GM21619 (cell line): ENCODE data around the gene SDR39U1.

ENCODE experiments used
- ATAC-seq: cut with Tn5 transposase; IDR thresholded peaks from one replicate; pipeline ENCODE4 v1.9.1; 2021; ENCODE audit not compliant: unreplicated experiment

SDR39U1 gene

GRCh38 chr14:24430143-24430681 lies 12.4 kb downstream of the SDR39U1 start:
- peak; percentile 60 for ATAC-seq

GRCh38 chr14:24429395-24430142 lies 13.0 kb downstream of the SDR39U1 start, which contains the start of the genes CBLN3 and KHNYN:
Gene CBLN3 (minus strand): TSS chr14:24429668. CDS start chr14:24429054, 614 bp downstream.
Gene KHNYN (plus strand): TSS chr14:24429954. CDS start chr14:24430731, 777 bp downstream.
- ATAC-seq: peak; percentile 85

DNA sequence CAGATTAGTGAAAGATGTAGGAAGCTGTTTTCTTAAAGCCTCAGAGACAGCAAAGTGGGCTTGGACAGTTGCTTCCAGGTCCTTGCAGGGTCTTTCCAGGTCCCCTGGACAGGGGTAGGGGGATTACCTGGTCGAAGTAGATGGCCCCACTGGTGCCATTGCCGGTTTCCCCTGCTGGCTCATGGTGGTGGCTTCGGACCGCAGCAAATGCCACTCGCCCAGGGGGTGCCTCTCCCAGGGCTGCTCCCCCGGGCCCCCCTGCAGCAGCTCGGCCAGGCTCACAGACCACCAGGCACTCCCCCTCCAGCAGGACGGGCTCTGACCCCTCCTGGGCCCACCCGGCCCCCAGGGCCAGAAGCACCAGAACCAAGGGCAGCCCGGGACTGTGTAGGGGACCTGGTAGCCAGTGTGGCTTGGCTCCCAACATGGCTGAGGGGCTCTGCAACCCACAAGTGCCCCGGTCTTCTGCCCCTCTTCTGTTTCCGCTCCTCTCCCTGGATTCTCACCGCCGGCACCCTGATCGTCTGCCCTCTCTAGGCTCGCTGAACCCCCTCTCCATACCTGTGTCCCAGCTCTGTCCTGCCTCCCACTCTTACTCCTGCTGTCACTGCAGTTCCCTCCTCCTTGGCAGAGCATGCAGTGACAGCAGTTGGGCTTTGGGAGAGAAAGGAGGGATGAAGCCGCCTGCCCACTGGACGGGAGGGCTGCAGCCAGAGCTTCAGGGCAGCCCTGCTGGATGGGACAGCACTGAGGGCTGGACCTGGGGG lies 13.8 kb downstream of the SDR39U1 start:
- no peak for ATAC-seq

DNA sequence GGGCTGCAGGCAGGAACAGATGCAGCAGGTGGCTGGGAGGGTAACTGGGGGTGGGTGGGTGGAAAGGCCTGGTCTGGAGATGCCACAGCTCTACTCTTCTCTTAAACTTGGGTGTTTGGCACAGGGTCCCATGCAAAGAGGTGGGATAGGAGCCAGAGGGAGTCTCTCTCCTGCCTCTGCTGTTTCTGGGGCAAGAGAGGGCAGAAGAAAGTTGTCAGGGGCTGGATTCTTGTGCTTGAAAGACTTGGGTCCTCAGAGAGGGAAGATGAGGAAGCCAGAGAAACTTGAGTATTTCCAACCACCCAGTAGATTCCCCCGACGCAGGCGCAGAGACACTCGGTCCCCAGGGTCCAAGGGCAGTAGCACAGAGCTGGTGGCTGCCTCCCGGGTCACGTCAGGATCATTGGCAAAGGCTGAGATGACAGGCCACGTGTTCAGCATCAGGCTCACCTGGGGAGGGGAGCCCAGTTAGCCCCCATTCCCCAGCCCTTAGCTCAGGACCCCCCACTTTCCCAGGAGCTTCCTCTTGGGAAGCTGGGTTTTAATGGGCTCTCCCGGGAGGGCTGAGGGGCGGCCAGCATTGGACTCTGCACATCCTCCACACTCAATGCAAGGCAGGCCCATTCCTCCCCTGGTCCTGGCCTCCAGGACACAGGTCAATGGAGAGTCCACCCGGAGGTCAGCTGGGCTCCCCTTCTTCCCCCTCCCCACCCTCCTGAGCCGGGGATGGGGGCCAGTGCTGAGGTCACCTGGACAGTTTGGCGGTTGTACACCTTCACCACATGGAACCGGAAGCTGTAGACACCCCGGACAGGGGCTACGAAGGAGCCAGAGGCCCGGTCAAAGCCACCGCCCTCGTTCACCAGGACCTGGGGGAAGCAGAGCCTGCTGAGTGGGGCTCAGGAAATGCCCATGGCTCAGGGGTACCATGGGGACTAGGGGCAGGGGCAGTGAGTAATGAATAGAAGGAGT lies 14.8 kb downstream of the SDR39U1 start:
- ATAC-seq: no peak

DNA sequence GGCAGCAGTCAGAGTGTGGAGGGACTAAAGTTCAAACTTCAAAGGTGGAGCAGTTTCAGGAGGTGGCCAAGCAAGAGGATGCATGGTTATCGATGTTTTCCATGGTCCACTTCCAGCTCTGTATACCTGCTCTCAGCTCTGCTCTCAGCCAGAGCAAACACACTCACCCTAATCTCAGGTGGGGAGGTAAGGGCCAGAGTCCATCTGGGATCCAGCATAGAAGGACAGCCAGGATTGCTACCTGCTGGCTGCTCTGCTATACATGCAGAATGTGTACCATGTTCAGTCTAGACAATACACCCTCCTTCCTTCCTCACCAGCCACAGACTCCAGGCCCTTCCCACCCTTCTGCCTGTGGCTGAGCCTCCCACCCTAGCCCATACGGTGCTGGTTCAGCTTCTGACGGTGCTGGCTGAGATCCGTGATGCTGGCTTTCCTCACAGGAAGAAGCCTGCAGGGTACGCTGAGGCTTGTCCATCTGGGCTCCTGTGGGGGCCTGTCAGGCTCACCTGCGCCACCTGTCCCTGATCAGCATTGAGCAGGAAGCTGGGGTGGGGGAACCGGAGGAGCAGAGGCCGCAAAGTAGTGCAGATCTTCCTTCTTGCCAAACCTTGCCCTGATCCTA lies 15.6 kb downstream of the SDR39U1 start:
- ATAC-seq: no peak

- no peak for ATAC-seq
Observed at GRCh38 chr14:24426150-24426911, 16.2 kb downstream of the SDR39U1 start.

- ATAC-seq: no peak
Observed at GRCh38 chr14:24425704-24426103, 16.9 kb downstream of the SDR39U1 start.

- no peak for ATAC-seq
Observed at GRCh38 chr14:24422694-24423601, 19.6 kb downstream of the SDR39U1 start.

- ATAC-seq: no peak
Observed at GRCh38 chr14:24422261-24422660, 20.3 kb downstream of the SDR39U1 start.

GRCh38 chr14:24418492-24418873 lies 24.1 kb downstream of the SDR39U1 start:
- ATAC-seq: no peak

DNA sequence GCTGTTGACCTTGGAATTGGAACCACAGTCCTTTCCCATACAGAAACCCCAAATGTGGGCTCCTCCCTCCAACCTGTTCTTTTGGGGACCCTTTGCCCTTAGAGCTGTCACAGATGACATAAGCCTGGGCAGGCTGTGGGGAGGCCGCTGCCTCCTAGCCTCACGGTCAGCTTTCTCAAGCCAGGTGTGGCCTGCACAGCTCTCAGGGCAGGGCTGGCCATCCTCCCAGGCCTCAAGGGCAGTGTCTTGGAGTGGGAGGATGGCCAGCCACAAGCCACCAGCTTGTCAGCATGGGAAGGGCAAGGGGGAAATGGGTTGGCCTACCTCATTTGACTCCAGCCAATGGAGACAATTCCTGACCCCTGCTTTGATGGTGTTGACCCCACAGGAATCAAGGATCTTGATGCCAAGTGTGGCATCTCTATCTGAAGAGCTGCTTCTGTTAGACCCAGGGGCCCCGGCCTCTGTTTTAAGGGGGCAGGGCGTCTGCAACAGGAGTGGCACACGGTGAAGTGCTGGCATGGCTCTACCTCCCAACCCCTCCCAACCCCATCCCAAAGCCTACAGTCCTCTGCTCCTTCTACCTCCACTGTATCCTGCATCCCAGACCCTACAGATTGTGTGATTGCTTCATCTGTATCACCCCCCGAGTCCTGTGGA lies 24.6 kb downstream of the SDR39U1 start:
- no peak for ATAC-seq

- ATAC-seq: no peak
Observed at GRCh38 chr14:24416932-24417619, 25.5 kb downstream of the SDR39U1 start.

GRCh38 chr14:24416254-24416931 lies 26.2 kb downstream of the SDR39U1 start:
- no peak for ATAC-seq

DNA sequence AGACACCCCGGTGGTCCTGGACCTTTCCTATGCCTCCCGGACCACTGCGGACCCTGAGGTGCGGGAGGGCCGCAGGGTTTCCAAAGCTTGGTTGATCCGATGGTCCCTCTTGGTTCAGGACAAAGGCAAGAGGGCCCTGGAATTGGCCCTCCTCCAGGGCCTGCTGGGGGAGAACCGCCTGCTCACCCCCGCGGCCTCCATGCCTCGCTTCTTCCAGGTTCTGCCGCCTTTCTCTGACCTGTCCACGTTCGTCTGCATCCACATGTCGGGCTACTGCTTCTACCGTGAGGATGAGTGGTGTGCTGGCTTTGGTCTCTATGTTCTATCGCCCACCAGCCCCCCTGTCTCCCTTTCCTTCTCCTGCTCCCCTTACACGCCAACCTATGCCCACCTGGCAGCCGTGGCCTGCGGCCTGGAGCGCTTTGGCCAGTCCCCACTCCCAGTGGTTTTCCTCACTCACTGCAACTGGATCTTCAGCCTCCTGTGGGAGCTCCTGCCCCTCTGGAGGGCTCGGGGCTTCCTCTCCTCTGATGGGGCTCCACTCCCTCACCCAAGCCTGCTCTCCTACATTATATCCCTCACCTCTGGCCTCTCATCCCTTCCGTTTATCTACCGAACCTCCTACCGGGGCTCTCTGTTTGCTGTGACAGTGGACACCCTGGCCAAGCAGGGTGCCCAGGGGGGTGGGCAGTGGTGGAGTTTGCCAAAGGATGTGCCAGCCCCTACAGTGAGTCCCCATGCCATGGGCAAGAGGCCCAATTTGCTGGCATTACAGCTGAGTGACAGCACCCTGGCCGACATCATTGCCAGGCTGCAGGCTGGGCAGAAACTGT lies 26.9 kb downstream of the SDR39U1 start:
- ATAC-seq: no peak

GRCh38 chr14:24414732-24415420 lies 27.7 kb downstream of the SDR39U1 start:
- ATAC-seq: no peak
